ENCODE results near the gene NAPEPLD. TPM values are rescaled to one million over a fixed set of nuclear protein-coding genes. Genes with fewer than 3 reads are reported as not detected.

Gene NAPEPLD
- total RNA-seq, 2 donors from 2014 or later: 5.0 to 15.7 TPM

DNA sequence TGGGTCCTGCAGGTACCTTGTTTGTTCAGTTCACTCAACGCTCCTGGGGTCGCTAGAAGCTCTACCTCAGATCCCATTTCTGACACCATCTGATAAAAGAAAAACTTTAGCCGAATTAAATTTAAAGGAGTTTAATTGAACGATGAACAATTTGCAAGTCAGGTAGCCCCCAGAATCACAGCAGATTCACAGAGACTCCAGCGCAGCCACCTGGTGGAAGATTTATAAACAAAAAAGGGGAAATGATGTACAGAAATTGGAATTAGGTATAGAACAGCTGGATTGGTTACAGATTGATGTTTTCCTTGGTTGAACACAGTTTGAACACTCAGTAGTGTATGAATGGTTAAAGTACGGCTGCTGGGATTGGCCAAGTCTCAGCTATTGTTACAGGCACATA is 97.4 kb downstream of the NAPEPLD start:
- no peak for DNase-seq (ENCODE audit: low spot score)
- H3K4me1 Mint-ChIP-seq (ENCODE audit: low read depth in 2 of 2): no peaks in the 10 kb centered on the region
- ATAC-seq: no peak
- H3K27ac Mint-ChIP-seq: no peak overlapping the region
- H3K4me3 Mint-ChIP-seq: no peak overlapping the region
- H3K9me3 Mint-ChIP-seq: no peaks in the 10 kb centered on the region
- H3K36me3 Mint-ChIP-seq: no peaks in the 10 kb centered on the region
- no peaks in the 10 kb centered on the region for H3K27me3 Mint-ChIP-seq

Other genes with a start within 250 kb of the NAPEPLD start
- under 1 TPM; 0.14 to 0.81 TPM for gene LRRC17, start 236.1 kb downstream of the NAPEPLD start, total RNA-seq
- under 1 TPM; 0.43 to 0.86 TPM for gene FBXL13, start 74.3 kb downstream of the NAPEPLD start, total RNA-seq
- gene ARMC10, start 74.0 kb downstream of the NAPEPLD start, total RNA-seq: 10 to 100 TPM; 24.7 to 31.2 TPM
- 10 to 100 TPM; 55.6 to 62.9 TPM for gene PMPCB, start 148.3 kb upstream of the NAPEPLD start, total RNA-seq
- 10 to 100 TPM; 34.4 to 68.4 TPM for gene DNAJC2, start 195.7 kb upstream of the NAPEPLD start, total RNA-seq
- 100 to 1,000 TPM; 139 to 188 TPM for gene PSMC2, start 198.5 kb upstream of the NAPEPLD start, total RNA-seq